GM12878 (cell line): ENCODE measurements around the gene GRIK4. TPM values are rescaled to one million over a fixed set of nuclear protein-coding genes. Genes with fewer than 3 reads are reported as not detected.

Experiments
- ATAC-seq: fragments of 200-7000 bp; cut with Tn5 transposase; 3 replicates; pipeline ENCODE4 v1.9.1; 2020; ENCODE audit warnings: mild to moderate bottlenecking, moderate library complexity
- BruUV-seq: library from RNA; stranded (reverse); fragments of 400-500 nt; replicated peaks from 2 replicates; lab custom pipeline; 2021; lab: Mats Ljungman, UMichigan
- CTCF ChIA-PET: fragments of 300-600 bp; sonication (Branson Sonifier 250); formaldehyde crosslinking; extraction: SDS; loops from one replicate; lab custom pipeline; 2021; ENCODE audit warnings: inconsistent platforms; lab: Yijun Ruan, JAX
- POLR2A ChIA-PET: fragments of 350-600 bp; formaldehyde crosslinking; extraction: SDS; loops from one replicate; lab custom pipeline; 2021; ENCODE audit warnings: inconsistent platforms; lab: Charles Lee
- RAD21 ChIA-PET: fragments of 300-600 bp; sonication (Branson Sonifier 250); formaldehyde crosslinking; loops from one replicate; lab custom pipeline; 2023; ENCODE audit warnings: antibody characterized with exemption; ENCODE audit not compliant: unreplicated experiment; lab: Charles Lee
- SMC1A ChIA-PET: fragments of 300-600 bp; sonication (Branson Sonifier 250); formaldehyde crosslinking; loops from one replicate; lab custom pipeline; 2023; ENCODE audit not compliant: unreplicated experiment, uncharacterized antibody; lab: Charles Lee
- DNase-seq: peaks from one replicate; pipeline ENCODE4 v3.0.0-alpha.2; 2011; ENCODE audit warnings: low read depth, low spot score
- FAIRE-seq: peaks from 3 replicates; lab custom pipeline; 2011; peaks lifted over from hg19 to GRCh38; lab: Jason Lieb, UNC
- H2AFZ ChIP-seq: 2 replicates; pipeline ENCODE4 v1.6.0; 2011; ENCODE audit warnings: low read depth, low read length, control low read depth; ENCODE audit not compliant: control insufficient read depth
- H3K27ac ChIP-seq: 2 replicates; pipeline ENCODE4 v1.5.1; 2011; ENCODE audit warnings: control low read depth; ENCODE audit not compliant: control insufficient read depth, insufficient read depth
- H3K27me3 ChIP-seq, 2 experiments: replicated peaks in 1 of 2; 2 replicates each; pipeline versions ENCODE4 v1.6.0 to v1.6.1; 2011; ENCODE audit warnings: low read length in 1 of 2; ENCODE audit not compliant: control insufficient read depth in 2 of 2, insufficient read depth in 2 of 2
- H3K36me3 ChIP-seq, 2 experiments: 2 replicates each; pipeline ENCODE4 v1.5.1; 2011; ENCODE audit warnings: low read length in 1 of 2; ENCODE audit not compliant: control insufficient read depth in 2 of 2, insufficient read depth in 2 of 2
- H3K4me1 ChIP-seq: 2 replicates; pipeline ENCODE4 v1.6.1; 2011; ENCODE audit warnings: mild to moderate bottlenecking, low read length, moderate library complexity, mixed read lengths; ENCODE audit not compliant: control insufficient read depth, insufficient read depth
- H3K4me2 ChIP-seq: 2 replicates; pipeline ENCODE4 v1.6.0; 2011; ENCODE audit warnings: control low read depth; ENCODE audit not compliant: control insufficient read depth, insufficient read depth
- H3K4me3 ChIP-seq: fragments of 200-600 bp; sonication (generic); 2 replicates; pipeline ENCODE4 v1.5.1; 2016
- H3K79me2 ChIP-seq: 2 replicates; pipeline ENCODE4 v1.6.0; 2011; ENCODE audit warnings: low read length; ENCODE audit not compliant: control insufficient read depth, insufficient read depth
- H3K9ac ChIP-seq: 2 replicates; pipeline ENCODE4 v1.8.0; 2011; ENCODE audit warnings: low read length, control low read depth, mixed read lengths; ENCODE audit not compliant: control insufficient read depth, insufficient read depth
- H3K9me3 ChIP-seq: replicated peaks from 3 replicates; pipeline ENCODE4 v1.5.1; 2011; ENCODE audit warnings: mild to moderate bottlenecking, low read length; ENCODE audit not compliant: control insufficient read depth, insufficient read depth
- H4K20me1 ChIP-seq: 2 replicates; pipeline ENCODE4 v1.6.0; 2011; ENCODE audit not compliant: control insufficient read depth, insufficient read depth
- CBX5 ChIP-seq: sonication (generic); IDR thresholded peaks from 2 replicates; pipeline ENCODE4 v1.6.1; 2016; ENCODE audit warnings: low read depth, moderate library complexity, mild to moderate bottlenecking, inconsistent platforms
- CHD4 ChIP-seq: fragments of 200-600 bp; sonication (generic); IDR thresholded peaks from 2 replicates; pipeline ENCODE4 v1.6.1; 2016; ENCODE audit warnings: mild to moderate bottlenecking
- FOXK2 ChIP-seq: fragments of 450-650 bp; IDR thresholded peaks from 2 replicates; pipeline ENCODE4 v1.6.1; 2017; ENCODE audit warnings: mild to moderate bottlenecking, moderate library complexity
- MEF2B ChIP-seq: fragments of 450-650 bp; IDR thresholded peaks from 2 replicates; pipeline ENCODE4 v1.6.1; 2018; ENCODE audit warnings: mild to moderate bottlenecking, moderate library complexity; ENCODE audit not compliant: partially characterized antibody, poor library complexity, severe bottlenecking
- MYB ChIP-seq: fragments of 150-350 bp; IDR thresholded peaks from 2 replicates; pipeline ENCODE4 v1.6.1; 2014; ENCODE audit warnings: mild to moderate bottlenecking, low read depth, low read length, borderline replicate concordance
- NFIC ChIP-seq: IDR thresholded peaks from 2 replicates; pipeline ENCODE4 v1.6.1; 2012; ENCODE audit warnings: low read depth, mild to moderate bottlenecking, inconsistent platforms, low read length, moderate library complexity
- NR2C2 ChIP-seq: IDR thresholded peaks from 2 replicates; pipeline ENCODE4 v1.6.1; 2011; ENCODE audit warnings: borderline replicate concordance, low read depth; ENCODE audit not compliant: control insufficient read depth, insufficient read length
- NR2F1 ChIP-seq: fragments of 450-650 bp; conservative IDR thresholded peaks from 2 replicates; pipeline ENCODE4 v1.6.1; 2017; ENCODE audit warnings: mild to moderate bottlenecking
- RBBP5 ChIP-seq: fragments of 200-600 bp; sonication (generic); conservative IDR thresholded peaks from 2 replicates; pipeline ENCODE4 v1.6.1; 2016
- RCOR1 ChIP-seq: conservative IDR thresholded peaks from 2 replicates; pipeline ENCODE4 v1.6.1; 2012; ENCODE audit warnings: low read depth, low read length, improper control_type of control experiment
- ZBTB40 ChIP-seq: fragments of 450-650 bp; IDR thresholded peaks from 2 replicates; pipeline ENCODE4 v1.6.1; 2016; ENCODE audit warnings: mild to moderate bottlenecking, moderate library complexity, borderline replicate concordance
- WGBS: methylation state at CpG from one replicate; pipeline ENCODE4 v1.1.6; 2016; ENCODE audit warnings: low lambda C conversion rate; ENCODE audit not compliant: insufficient replicate concordance, insufficient coverage; ENCODE audit errors: missing lambda C conversion rate; 5-methylcytosine and 5-hydroxymethylcytosine counted together
- in situ Hi-C: fragments of 300-500 bp; cut with MboI; formaldehyde crosslinking; loops from 9 replicates; pipeline ENCODE4 v1.14.3; 2018; ENCODE audit warnings: mixed read lengths
- intact Hi-C: fragments of 100-400 bp; cut with micrococcal nuclease; formaldehyde crosslinking; loops from one replicate; pipeline ENCODE4 v1.14.2; 2022; ENCODE audit not compliant: unreplicated experiment
- polyA plus RNA-seq, 11 experiments: library from polyadenylated mRNA; depleted of rRNA in 4 of 11; unstranded in 6 of 11; stranded (reverse) in 5 of 11; fragments of >200 nt; fragmentation: Nextera tagmentation in 4 of 11; fragmentation: Illumina TruSeq in 1 of 11; extraction: Ambion mirVana in 4 of 11; extraction: Trizol in 1 of 11; gene quantifications; 1 replicate in 1 of 11; 2 replicates in 10 of 11; pipeline versions ENCODE4 v1.2.1 to v1.2.3, GENCODE V29; 2011 to 2016; ENCODE audit warnings: inconsistent platforms in 2 of 11, missing spikeins in 2 of 11, low read depth in 1 of 11
- total RNA-seq, 4 experiments: library from RNA; depleted of rRNA in 3 of 4; stranded (reverse); fragments of >200 nt in 3 of 4; fragmentation: Illumina TruSeq in 1 of 4; extraction: Trizol in 1 of 4; gene quantifications; 2 replicates each; pipeline versions ENCODE4 v1.2.1 to v1.2.3, GENCODE V29; 2013 to 2021
- TF ChIP-seq, protein P1 (sequence below): IDR thresholded peaks from 2 replicates; pipeline ENCODE4 v1.6.1; 2012; ENCODE audit warnings: improper control_type of control experiment, low read depth, low read length; ENCODE audit not compliant: insufficient replicate concordance

GRIK4 gene
- total and polyA plus RNA-seq, 10 of the 15 experiments (the other 5 are each of a cell fraction or from before 2014, with no cell fraction given) = 0.33 to 3.6 (median 0.72) TPM

- TF ChIP-seq, protein P1, sequence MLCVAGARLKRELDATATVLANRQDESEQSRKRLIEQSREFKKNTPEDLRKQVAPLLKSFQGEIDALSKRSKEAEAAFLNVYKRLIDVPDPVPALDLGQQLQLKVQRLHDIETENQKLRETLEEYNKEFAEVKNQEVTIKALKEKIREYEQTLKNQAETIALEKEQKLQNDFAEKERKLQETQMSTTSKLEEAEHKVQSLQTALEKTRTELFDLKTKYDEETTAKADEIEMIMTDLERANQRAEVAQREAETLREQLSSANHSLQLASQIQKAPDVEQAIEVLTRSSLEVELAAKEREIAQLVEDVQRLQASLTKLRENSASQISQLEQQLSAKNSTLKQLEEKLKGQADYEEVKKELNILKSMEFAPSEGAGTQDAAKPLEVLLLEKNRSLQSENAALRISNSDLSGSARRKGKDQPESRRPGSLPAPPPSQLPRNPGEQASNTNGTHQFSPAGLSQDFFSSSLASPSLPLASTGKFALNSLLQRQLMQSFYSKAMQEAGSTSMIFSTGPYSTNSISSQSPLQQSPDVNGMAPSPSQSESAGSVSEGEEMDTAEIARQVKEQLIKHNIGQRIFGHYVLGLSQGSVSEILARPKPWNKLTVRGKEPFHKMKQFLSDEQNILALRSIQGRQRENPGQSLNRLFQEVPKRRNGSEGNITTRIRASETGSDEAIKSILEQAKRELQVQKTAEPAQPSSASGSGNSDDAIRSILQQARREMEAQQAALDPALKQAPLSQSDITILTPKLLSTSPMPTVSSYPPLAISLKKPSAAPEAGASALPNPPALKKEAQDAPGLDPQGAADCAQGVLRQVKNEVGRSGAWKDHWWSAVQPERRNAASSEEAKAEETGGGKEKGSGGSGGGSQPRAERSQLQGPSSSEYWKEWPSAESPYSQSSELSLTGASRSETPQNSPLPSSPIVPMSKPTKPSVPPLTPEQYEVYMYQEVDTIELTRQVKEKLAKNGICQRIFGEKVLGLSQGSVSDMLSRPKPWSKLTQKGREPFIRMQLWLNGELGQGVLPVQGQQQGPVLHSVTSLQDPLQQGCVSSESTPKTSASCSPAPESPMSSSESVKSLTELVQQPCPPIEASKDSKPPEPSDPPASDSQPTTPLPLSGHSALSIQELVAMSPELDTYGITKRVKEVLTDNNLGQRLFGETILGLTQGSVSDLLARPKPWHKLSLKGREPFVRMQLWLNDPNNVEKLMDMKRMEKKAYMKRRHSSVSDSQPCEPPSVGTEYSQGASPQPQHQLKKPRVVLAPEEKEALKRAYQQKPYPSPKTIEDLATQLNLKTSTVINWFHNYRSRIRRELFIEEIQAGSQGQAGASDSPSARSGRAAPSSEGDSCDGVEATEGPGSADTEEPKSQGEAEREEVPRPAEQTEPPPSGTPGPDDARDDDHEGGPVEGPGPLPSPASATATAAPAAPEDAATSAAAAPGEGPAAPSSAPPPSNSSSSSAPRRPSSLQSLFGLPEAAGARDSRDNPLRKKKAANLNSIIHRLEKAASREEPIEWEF = no peak
These were observed 43.9 kb downstream of the GRIK4 start (continued) for GRCh38 chr11:120555433-120555773.

DNA sequence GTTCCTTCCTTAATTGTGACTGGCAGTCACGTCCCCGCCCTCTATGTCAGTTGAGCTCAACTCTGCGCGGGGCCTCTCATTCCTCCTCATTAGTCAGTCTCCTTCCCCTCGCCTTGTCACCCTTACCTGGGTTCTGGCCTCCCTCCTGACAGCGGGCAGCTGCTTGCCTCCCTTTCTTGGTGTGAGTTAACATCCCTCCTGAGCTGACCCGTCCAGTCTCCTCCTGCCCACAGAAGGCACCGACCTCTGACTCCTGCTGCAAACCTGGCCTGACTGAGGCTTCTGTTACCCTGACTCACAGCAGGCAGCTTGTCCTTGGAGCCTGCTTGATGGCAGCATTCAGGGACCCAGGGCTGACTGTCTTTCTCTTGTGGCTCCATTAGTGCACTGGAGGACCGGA lies 45.2 kb downstream of the GRIK4 start:
- CTCF ChIA-PET = interaction anchor here (1.0 kb wide), 1 partner anchor 128 kb away, joined by 6 read pairs; no protein-coding TSS in a partner anchor
- in situ Hi-C loops (no loop called here), intact Hi-C loops (no loop called here)
- Histone ChIP-seq H3K27me3 (no peaks in the 10 kb centered on the region), H3K4me3 (no peak overlapping the region), H2AFZ (no peak overlapping the region), H3K9ac (no peak overlapping the region), H3K79me2 (no peaks in the 10 kb centered on the region), H3K27ac (no peak overlapping the region), H4K20me1 (no peaks in the 10 kb centered on the region), H3K4me1 (peaks cover 6% of the 10 kb centered on the region; the same call in 1 of the 2 replicates), H3K36me3 (no peaks in the 10 kb centered on the region), H3K9me3 (no peaks in the 10 kb centered on the region), H3K4me2 (no peak overlapping the region)
- POLR2A ChIA-PET = no interaction called here
- WGBS = 42% methylated on average over 9 of the region's 9 CpGs
- no peak for ATAC-seq
- no peak for FAIRE-seq
- BruUV-seq = no TSS peak
- DNase-seq = no peak
- SMC1A ChIA-PET = interaction anchor here (0.8 kb wide), 1 partner anchor 56 kb away, joined by 4 read pairs; no protein-coding TSS in a partner anchor
- RAD21 ChIA-PET = no interaction called here
- TF ChIP-seq MYB = no peak
- no peak for TF ChIP-seq RBBP5
- no peak for TF ChIP-seq NR2F1
- no peak for TF ChIP-seq NFIC
- no peak for TF ChIP-seq RCOR1
- TF ChIP-seq NR2C2 = no peak
- TF ChIP-seq ZBTB40 = no peak
- TF ChIP-seq MEF2B = no peak
- no peak for TF ChIP-seq FOXK2
- no peak for TF ChIP-seq CHD4
- TF ChIP-seq CBX5 = no peak
